Heart left ventricle (tissue), 16 donors: ENCODE measurements around the gene SH3PXD2A. TPM values are rescaled to one million over a fixed set of nuclear protein-coding genes. Genes with fewer than 3 reads are reported as not detected.

Source experiments
- ATAC-seq, 4 donors: fragments of 200-7000 bp; cut with Tn5 transposase; one replicate each; pipeline ENCODE4 v1.9.1; 2020 to 2022; ENCODE audit warnings: moderate library complexity in 4 of 4, mild to moderate bottlenecking in 3 of 4, moderate number of reproducible peaks in 1 of 4
- DNase-seq, 5 donors: peaks; one replicate each; pipeline ENCODE4 v3.0.0-alpha.2; 2020
- H3K27ac ChIP-seq, 12 donors: fragments of 200-600 bp; sonication (generic) in 4 of 12; one replicate each; pipeline versions ENCODE4 v1.5.0 to v1.8.0; 2016 to 2022; ENCODE audit warnings: mild to moderate bottlenecking in 2 of 12
- H3K27me3 ChIP-seq, 9 donors: fragments of 200-600 bp; sonication (generic) in 2 of 9; one replicate each; pipeline versions ENCODE4 v1.5.1 to v1.8.0; 2016 to 2022; ENCODE audit warnings: mild to moderate bottlenecking in 3 of 9
- H3K36me3 ChIP-seq, 9 donors: fragments of 200-600 bp; sonication (generic) in 2 of 9; one replicate each; pipeline versions ENCODE4 v1.5.0 to v1.8.0; 2018 to 2022; ENCODE audit warnings: mild to moderate bottlenecking in 2 of 9
- H3K4me1 ChIP-seq, 12 donors: fragments of 200-600 bp; sonication (generic) in 4 of 12; one replicate each; pipeline versions ENCODE4 v1.5.0 to v1.8.0; 2016 to 2022; ENCODE audit warnings: mild to moderate bottlenecking in 3 of 12
- H3K4me3 ChIP-seq, 12 donors: fragments of 200-600 bp; sonication (generic) in 4 of 12; one replicate each; pipeline versions ENCODE4 v1.5.0 to v1.8.0; 2017 to 2022; ENCODE audit warnings: mild to moderate bottlenecking in 9 of 12, moderate library complexity in 4 of 12
- H3K9me3 ChIP-seq, 12 donors: fragments of 200-600 bp; sonication (generic) in 4 of 12; one replicate each; pipeline versions ENCODE4 v1.5.0 to v1.8.0; 2016 to 2022; ENCODE audit warnings: mild to moderate bottlenecking in 1 of 12
- CTCF ChIP-seq, 12 donors: fragments of 200-600 bp; sonication (generic) in 4 of 12; IDR thresholded peaks; one replicate each; pipeline versions ENCODE4 v1.5.0 to v1.8.0; 2018 to 2022; ENCODE audit warnings: antibody characterized with exemption in 12 of 12, mild to moderate bottlenecking in 5 of 12
- POLR2A ChIP-seq, 2 donors: fragments of 450-650 bp; IDR thresholded peaks; one replicate each; pipeline ENCODE4 v1.6.1; 2017; ENCODE audit warnings: antibody characterized with exemption in 2 of 2, mild to moderate bottlenecking in 2 of 2, moderate library complexity in 2 of 2
- WGBS, 4 donors: extraction: QIAGEN DNeasy Blood & Tissue Kit in 2 of 4; methylation state at CpG; one replicate each; pipeline versions ENCODE4 v1.1.5 to v1.1.7; 2013 to 2018; 5-methylcytosine and 5-hydroxymethylcytosine counted together
- intact Hi-C, 10 donors: fragments of 100-400 bp; cut with DNase I; formaldehyde crosslinking; loops; one replicate each; pipeline versions ENCODE4 v1.11.1 to v1.14.2; 2022
- polyA plus RNA-seq, 2 donors: library from polyadenylated mRNA; stranded (reverse); fragments of 200-250 nt; gene quantifications; one replicate each; pipeline ENCODE4 v1.2.3, GENCODE V29; 2013
- total RNA-seq, 9 donors: library from RNA; depleted of rRNA in 2 of 9; stranded (reverse); fragments of >200 nt in 2 of 9; fragmentation: NEBNext Ultra II Directional in 3 of 9; extraction: Animal tissue kit (Norgen Biotek cat#: 25700) in 3 of 9; gene quantifications; one replicate each; pipeline versions ENCODE4 v1.1.0 to v1.2.4, GENCODE V29; 2016 to 2023
- donor health status: ischemic (EF 13 %, LVEDD 7.1; RV severe dilation, severe dysfunction).
- donor health status: healthy with polysubstance abuse.
- donor health status: DM: no; HTN: yes; CAD: no.
- donor health status: DM: no; HTN: no; CAD: no.
- donor health status: ischemic (EF 25% LVEDD 6.9; RV normal size, moderate dysfunction).
- donor health status: ischemic (EF 25% LVEDD 5.7; RV mildly dilated, moderate dysfunction).
- donor health status: healthy.
- donor health status: DM: yes; HTN: yes; CAD: no.
- donor health status: ischemic (EF 35%, LVEDD 5.7; RV mildly dilated, moderate dysfunction).
- donor health status: nonischemic (EF 11% LVEDD 7.7; RV severe dilation, severe dysfunction).
- donor health status: DM: yes; HTN: yes; CAD: no.
- donor health status: PGD.
- donor health status: ischemic (EF 29% LVEDD 5.4; RV normal size, mild dysfunction).
- donor health status: nonischemic (EF 23%, LVEDD 6.1; RV moderate dilation, normal function).

Gene SH3PXD2A
- total and polyA plus RNA-seq, 11 donors: 11.8 to 43.4 (median 31.1) TPM

- H3K27me3 ChIP-seq: no peaks in the 10 kb centered on the region
- DNase-seq: no peak
- H3K9me3 ChIP-seq: peaks cover 0 to 22% (median 7%) of the 10 kb centered on the region in 12 donors
- H3K4me1 ChIP-seq: peaks cover 0 to 4% (median 0%) of the 10 kb centered on the region in 12 donors
- peaks cover 0 to 7% (median 2%) of the 10 kb centered on the region in 9 donors for H3K36me3 ChIP-seq
- WGBS, 4 donors: 85 to 96% (median 89%) methylated on average over 1 of the region's 1 CpG
- no peak for ATAC-seq
- no peak overlapping the region for H3K4me3 ChIP-seq
- TF ChIP-seq POLR2A (IDR thresholded peaks at IDR 0.05) (no peak), CTCF (IDR thresholded peaks at IDR 0.05) (no peak)
- intact Hi-C loops: loop anchor here in 1 of 10 donors (10.0 kb wide), 1 partner anchor 273 kb away; no protein-coding TSS in a partner anchor
- no peak overlapping the region for H3K27ac ChIP-seq
Measured at GRCh38 chr10:103868200-103868599, 12.8 kb upstream of the SH3PXD2A start.

GRCh38 chr10:103861505-103861904, 6.1 kb upstream of the SH3PXD2A start:
- DNase-seq: no peak
- intact Hi-C loops: loop anchor here in 2 of 10 donors (5.0 to 10.0 kb wide), 2 partner anchors 259 to 267 kb away; no protein-coding TSS in a partner anchor
- ATAC-seq: no peak
- Histone ChIP-seq H3K36me3 (no peaks in the 10 kb centered on the region), H3K4me3 (no peak overlapping the region), H3K27me3 (no peaks in the 10 kb centered on the region), H3K4me1 (peaks cover 0 to 16% (median 0%) of the 10 kb centered on the region in 12 donors), H3K27ac (no peak overlapping the region), H3K9me3 (peaks cover 0 to 22% (median 7%) of the 10 kb centered on the region in 12 donors)
- 88 to 96% (median 91%) methylated on average over 1 of the region's 1 CpG for WGBS, 4 donors
- TF ChIP-seq CTCF (IDR thresholded peaks at IDR 0.05): no peak
- no peak for TF ChIP-seq POLR2A (IDR thresholded peaks at IDR 0.05)

- H3K36me3 ChIP-seq: no peaks in the 10 kb centered on the region
- intact Hi-C loops: loop anchor here (1.0 to 10.0 kb wide), 12 partner anchors 55 to 265 kb away; no protein-coding TSS in a partner anchor
- 52 to 56% (median 54%) methylated on average over 15 of the region's 15 CpGs for WGBS, 4 donors
- DNase-seq: peak in 3 of 5 donors; percentile 47 to 67 (median 63)
- peak; percentile 57 to 75 (median 59) for ATAC-seq
- TF ChIP-seq POLR2A (IDR thresholded peaks at IDR 0.05): no peak
- peak; percentile 57 to 85 (median 76) for TF ChIP-seq CTCF (IDR thresholded peaks at IDR 0.05)
- H3K4me3 ChIP-seq: no peak overlapping the region
- H3K27ac ChIP-seq: peak overlapping the region in 1 of 12 donors; percentile 10
- peaks cover 0 to 3% (median 0%) of the 10 kb centered on the region in 12 donors for H3K9me3 ChIP-seq
- peaks cover 0 to 29% (median 8%) of the 10 kb centered on the region in 12 donors for H3K4me1 ChIP-seq
- H3K27me3 ChIP-seq: peaks cover 0 to 2% (median 0%) of the 10 kb centered on the region in 9 donors
Measured at GRCh38 chr10:103859161-103860086, 4.0 kb upstream of the SH3PXD2A start.

GRCh38 chr10:103858360-103858759, 3.0 kb upstream of the SH3PXD2A start:
- Histone ChIP-seq H3K4me3 (no peak overlapping the region), H3K36me3 (no peaks in the 10 kb centered on the region), H3K9me3 (no peaks in the 10 kb centered on the region), H3K27ac (no peak overlapping the region), H3K27me3 (peaks cover 0 to 5% (median 0%) of the 10 kb centered on the region in 9 donors), H3K4me1 (peaks cover 3 to 40% (median 18%) of the 10 kb centered on the region in 12 donors)
- intact Hi-C loops: loop anchor here in 8 of 10 donors (1.0 to 10.0 kb wide), 10 partner anchors 54 to 261 kb away; no protein-coding TSS in a partner anchor
- DNase-seq (no peak), ATAC-seq (no peak)
- WGBS, 4 donors: 83 to 95% (median 88%) methylated on average over 5 of the region's 5 CpGs
- no peak for TF ChIP-seq POLR2A (IDR thresholded peaks at IDR 0.05)
- TF ChIP-seq CTCF (IDR thresholded peaks at IDR 0.05): no peak
